OCI-LY7 (cell line): ENCODE measurements around the gene AFF3. TPM values are rescaled to one million over a fixed set of nuclear protein-coding genes. Genes with fewer than 3 reads are reported as not detected.
A peak's percentile ranks its signal among the peaks of the same experiment; 100 is the strongest.

Source experiments
- BruUV-seq: library from RNA; stranded (reverse); fragments of 400-500 nt; replicated peaks from 2 replicates; lab custom pipeline; 2021; lab: Mats Ljungman, UMichigan
- CTCF ChIA-PET: fragments of 300-600 bp; sonication (Branson Sonifier 250); formaldehyde crosslinking; loops from one replicate; lab custom pipeline; 2022; ENCODE audit warnings: antibody characterized with exemption; ENCODE audit not compliant: unreplicated experiment; lab: Charles Lee
- POLR2A ChIA-PET: fragments of 300-600 bp; sonication (Branson Sonifier 250); formaldehyde crosslinking; loops from one replicate; lab custom pipeline; 2022; ENCODE audit warnings: antibody characterized with exemption; lab: Charles Lee
- DNase-seq: peaks from one replicate; pipeline ENCODE4 v3.0.0-alpha.2; 2015; ENCODE audit warnings: low spot score
- H2AFZ ChIP-seq: fragments of 200-600 bp; sonication (generic), shearing (Covaris generic); 2 replicates; pipeline ENCODE4 v1.6.1; 2014; ENCODE audit warnings: mild to moderate bottlenecking, antibody characterized with exemption, low read length, moderate library complexity
- H3K27ac ChIP-seq: fragments of 200-600 bp; sonication (generic); 2 replicates; pipeline ENCODE4 v1.5.1; 2014; ENCODE audit warnings: mixed run types, low read depth, mild to moderate bottlenecking, moderate library complexity, low read length, inconsistent platforms; ENCODE audit not compliant: poor library complexity, severe bottlenecking
- H3K36me3 ChIP-seq: fragments of 200-600 bp; sonication (generic); 2 replicates; pipeline ENCODE4 v1.6.1; 2014; ENCODE audit warnings: mild to moderate bottlenecking, antibody characterized with exemption, low read length, moderate library complexity, mixed read lengths; ENCODE audit not compliant: insufficient read depth
- H3K4me1 ChIP-seq: fragments of 200-600 bp; sonication (generic); 2 replicates; pipeline ENCODE4 v1.5.1; 2014; ENCODE audit warnings: mild to moderate bottlenecking, low read length; ENCODE audit not compliant: insufficient read depth, poor library complexity, severe bottlenecking
- H3K4me2 ChIP-seq: fragments of 200-600 bp; sonication (generic); 2 replicates; pipeline ENCODE4 v1.6.1; 2014; ENCODE audit warnings: mild to moderate bottlenecking, low read length
- H3K4me3 ChIP-seq: fragments of 200-600 bp; sonication (generic); 2 replicates; pipeline ENCODE4 v1.5.1; 2014; ENCODE audit warnings: mild to moderate bottlenecking, low read depth, low read length; ENCODE audit not compliant: poor library complexity, severe bottlenecking
- H3K79me2 ChIP-seq: fragments of 200-600 bp; sonication (generic); 2 replicates; pipeline ENCODE4 v1.6.1; 2016; ENCODE audit warnings: low read depth, mild to moderate bottlenecking, low read length, moderate library complexity, mixed read lengths; ENCODE audit not compliant: insufficient read depth
- H3K9me2 ChIP-seq: fragments of 200-600 bp; sonication (generic); 2 replicates; pipeline ENCODE4 v1.6.1; 2016; ENCODE audit warnings: mild to moderate bottlenecking, low read length, mixed read lengths; ENCODE audit not compliant: insufficient read depth
- H3K9me3 ChIP-seq: fragments of 200-600 bp; sonication (generic); 2 replicates; pipeline ENCODE4 v1.6.1; 2014; ENCODE audit warnings: mild to moderate bottlenecking, mixed run types, low read length, mixed read lengths
- H4K20me1 ChIP-seq: fragments of 200-600 bp; sonication (generic); 2 replicates; pipeline ENCODE4 v1.6.1; 2014; ENCODE audit warnings: mild to moderate bottlenecking, antibody characterized with exemption, low read length, moderate library complexity, mixed read lengths; ENCODE audit not compliant: insufficient read depth
- EZH2phosphoT487 ChIP-seq: fragments of 200-600 bp; sonication (generic); IDR thresholded peaks from 2 replicates; pipeline ENCODE4 v1.6.1; 2018; ENCODE audit warnings: low read depth, borderline replicate concordance, mild to moderate bottlenecking, mixed run types, antibody characterized with exemption, low read length, moderate library complexity, mixed read lengths
- intact Hi-C: fragments of 100-400 bp; cut with micrococcal nuclease; formaldehyde crosslinking; loops from one replicate; pipeline ENCODE4 v1.10.0; 2022; ENCODE audit not compliant: unreplicated experiment
- total RNA-seq, 2 experiments: library from RNA; depleted of rRNA in 1 of 2; stranded (reverse); fragments of >200 nt in 1 of 2; shearing (Covaris generic) in 1 of 2; gene quantifications; 2 replicates each; pipeline ENCODE4 v1.2.3, GENCODE V29; 2014 to 2022
- TF ChIP-seq, protein P1 (sequence below): fragments of 200-600 bp; sonication (generic); conservative IDR thresholded peaks from 2 replicates; pipeline ENCODE4 v1.5.1; 2014; ENCODE audit warnings: mild to moderate bottlenecking, antibody characterized with exemption, low read length, moderate library complexity, mixed read lengths

Gene AFF3
- total RNA-seq, 2 experiments from 2014 or later, result 131 to 133 TPM

- intact Hi-C loops, result loop anchor here (2.0 kb wide), 1 partner anchor 34 kb away; no protein-coding TSS in a partner anchor
- BruUV-seq, result no TSS peak
- Histone ChIP-seq H3K27ac (peak overlapping the region; percentile 79), H3K9me3 (peaks cover 15% of the 10 kb centered on the region), H3K36me3 (peaks cover 40% of the 10 kb centered on the region), H4K20me1 (no peaks in the 10 kb centered on the region), H3K4me2 (peak overlapping the region; percentile 68), H2AFZ (no peak overlapping the region), H3K4me3 (peak overlapping the region; percentile 27), H3K9me2 (no peaks in the 10 kb centered on the region), H3K79me2 (no peaks in the 10 kb centered on the region), H3K4me1 (peaks cover 40% of the 10 kb centered on the region)
- ChIA-PET CTCF (no interaction called here), POLR2A (interaction anchor here (0.6 to 1.5 kb wide), 6 partner anchors 13 to 746 kb away, joined by 3 to 4 read pairs (median 3); no protein-coding TSS in a partner anchor)
- no peak for TF ChIP-seq EZH2phosphoT487
- TF ChIP-seq, protein P1, sequence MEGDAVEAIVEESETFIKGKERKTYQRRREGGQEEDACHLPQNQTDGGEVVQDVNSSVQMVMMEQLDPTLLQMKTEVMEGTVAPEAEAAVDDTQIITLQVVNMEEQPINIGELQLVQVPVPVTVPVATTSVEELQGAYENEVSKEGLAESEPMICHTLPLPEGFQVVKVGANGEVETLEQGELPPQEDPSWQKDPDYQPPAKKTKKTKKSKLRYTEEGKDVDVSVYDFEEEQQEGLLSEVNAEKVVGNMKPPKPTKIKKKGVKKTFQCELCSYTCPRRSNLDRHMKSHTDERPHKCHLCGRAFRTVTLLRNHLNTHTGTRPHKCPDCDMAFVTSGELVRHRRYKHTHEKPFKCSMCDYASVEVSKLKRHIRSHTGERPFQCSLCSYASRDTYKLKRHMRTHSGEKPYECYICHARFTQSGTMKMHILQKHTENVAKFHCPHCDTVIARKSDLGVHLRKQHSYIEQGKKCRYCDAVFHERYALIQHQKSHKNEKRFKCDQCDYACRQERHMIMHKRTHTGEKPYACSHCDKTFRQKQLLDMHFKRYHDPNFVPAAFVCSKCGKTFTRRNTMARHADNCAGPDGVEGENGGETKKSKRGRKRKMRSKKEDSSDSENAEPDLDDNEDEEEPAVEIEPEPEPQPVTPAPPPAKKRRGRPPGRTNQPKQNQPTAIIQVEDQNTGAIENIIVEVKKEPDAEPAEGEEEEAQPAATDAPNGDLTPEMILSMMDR, result no peak
- no peak for DNase-seq
Observed at GRCh38 chr2:99670768-99671734, 471.3 kb downstream of the AFF3 start.

- Histone ChIP-seq H3K79me2 (no peaks in the 10 kb centered on the region), H3K4me1 (peaks cover 7% of the 10 kb centered on the region), H2AFZ (no peak overlapping the region), H3K27ac (no peak overlapping the region), H3K9me2 (no peaks in the 10 kb centered on the region), H3K36me3 (peaks cover 58% of the 10 kb centered on the region), H3K4me3 (no peak overlapping the region), H3K9me3 (peaks cover 16% of the 10 kb centered on the region), H4K20me1 (no peaks in the 10 kb centered on the region), H3K4me2 (no peak overlapping the region)
- no peak for DNase-seq
- ChIA-PET CTCF (no interaction called here), POLR2A (no interaction called here)
- no peak for TF ChIP-seq EZH2phosphoT487
- TF ChIP-seq, protein P1, result peak; percentile 40; the same call in 1 of the 2 replicates
- BruUV-seq, result no TSS peak
- intact Hi-C loops, result no loop called here
Observed at GRCh38 chr2:99666256-99666655, 476.1 kb downstream of the AFF3 start.
